ENCODE results near the gene ADGRA3.
"Not testable (repeated sequence)": the region's sequence is repeated elsewhere in the genome, so short reads cannot be mapped to it uniquely, and the experiment has no call there.

ADGRA3 gene

DNA sequence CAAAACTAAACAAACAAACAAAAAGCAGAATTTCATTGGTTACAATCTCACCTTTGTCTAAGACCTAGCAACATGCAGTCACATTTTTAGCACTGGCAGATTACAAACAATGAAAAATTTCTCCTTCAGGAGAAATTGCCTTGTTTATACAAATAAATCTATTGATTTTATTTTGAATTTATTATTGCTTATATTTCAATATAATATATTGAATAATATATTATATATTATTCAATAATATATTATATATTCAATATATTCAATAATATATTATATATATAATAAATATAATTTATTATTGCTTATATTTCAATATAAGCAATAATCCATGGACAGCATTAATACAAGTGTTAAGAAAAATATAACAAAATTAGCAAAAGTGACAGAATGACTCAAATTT lies 131.7 kb downstream of the ADGRA3 start:
- Mint-ChIP-seq H3K4me3 (no peak overlapping the region), H3K27ac (no peak overlapping the region), H3K4me1 (no peaks in the 10 kb centered on the region), H3K27me3 (no peaks in the 10 kb centered on the region), H3K9me3 (peaks cover 1% of the 10 kb centered on the region), H3K36me3 (no peaks in the 10 kb centered on the region)
- DNase-seq (ENCODE audit: low spot score in 2 of 2) (no peak), ATAC-seq (ENCODE audit: low read depth) (no peak)

DNA sequence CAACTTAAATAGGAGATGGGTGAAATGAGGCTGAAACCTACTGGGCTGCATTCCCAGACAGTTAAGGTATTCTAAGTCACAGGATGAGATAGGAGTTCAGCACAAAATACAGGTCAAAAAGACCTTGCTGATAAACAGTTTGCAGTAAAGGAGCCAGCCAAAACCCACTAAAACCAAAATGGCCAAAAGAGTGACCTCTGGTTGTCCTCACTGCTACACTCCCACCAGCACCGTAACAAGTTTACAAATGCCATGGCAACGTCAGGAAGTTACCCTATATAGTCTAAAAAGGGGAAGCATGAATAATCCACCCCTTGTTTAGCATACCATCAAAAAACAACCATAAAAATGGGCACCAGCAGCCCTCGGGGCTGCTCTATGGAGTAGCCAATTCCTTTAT lies 133.7 kb downstream of the ADGRA3 start:
- ATAC-seq (ENCODE audit: low read depth); H3K36me3 Mint-ChIP-seq; H3K9me3 Mint-ChIP-seq; H3K4me1 Mint-ChIP-seq; H3K4me3 Mint-ChIP-seq; H3K27ac Mint-ChIP-seq; DNase-seq (ENCODE audit: low spot score in 2 of 2); H3K27me3 Mint-ChIP-seq: not testable (repeated sequence)

DNA sequence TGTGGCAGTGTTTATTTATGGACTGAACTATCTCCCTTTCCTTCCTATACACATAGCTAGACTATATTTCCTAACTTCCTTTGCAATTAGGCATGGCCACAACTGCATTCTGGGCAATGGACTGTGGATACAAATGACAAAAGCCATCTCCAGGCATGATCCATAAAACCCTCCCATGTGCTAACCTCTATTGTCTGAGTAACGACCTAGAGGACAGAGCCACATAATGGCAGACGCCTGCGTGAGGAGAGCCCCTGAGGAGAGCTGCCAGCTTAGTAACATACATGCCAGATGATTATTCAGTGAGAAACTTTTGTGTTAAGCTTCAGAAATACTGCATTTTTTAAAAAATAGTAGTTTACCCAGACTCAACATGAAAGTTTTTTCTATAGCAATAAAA lies 142.9 kb downstream of the ADGRA3 start:
- no peak for ATAC-seq (ENCODE audit: low read depth)
- DNase-seq (ENCODE audit: low spot score in 2 of 2): no peak
- H3K27ac Mint-ChIP-seq: no peak overlapping the region
- no peaks in the 10 kb centered on the region for H3K27me3 Mint-ChIP-seq
- H3K4me3 Mint-ChIP-seq: no peak overlapping the region
- H3K9me3 Mint-ChIP-seq: peaks cover 2% of the 10 kb centered on the region
- H3K4me1 Mint-ChIP-seq: no peaks in the 10 kb centered on the region
- no peaks in the 10 kb centered on the region for H3K36me3 Mint-ChIP-seq

DNA sequence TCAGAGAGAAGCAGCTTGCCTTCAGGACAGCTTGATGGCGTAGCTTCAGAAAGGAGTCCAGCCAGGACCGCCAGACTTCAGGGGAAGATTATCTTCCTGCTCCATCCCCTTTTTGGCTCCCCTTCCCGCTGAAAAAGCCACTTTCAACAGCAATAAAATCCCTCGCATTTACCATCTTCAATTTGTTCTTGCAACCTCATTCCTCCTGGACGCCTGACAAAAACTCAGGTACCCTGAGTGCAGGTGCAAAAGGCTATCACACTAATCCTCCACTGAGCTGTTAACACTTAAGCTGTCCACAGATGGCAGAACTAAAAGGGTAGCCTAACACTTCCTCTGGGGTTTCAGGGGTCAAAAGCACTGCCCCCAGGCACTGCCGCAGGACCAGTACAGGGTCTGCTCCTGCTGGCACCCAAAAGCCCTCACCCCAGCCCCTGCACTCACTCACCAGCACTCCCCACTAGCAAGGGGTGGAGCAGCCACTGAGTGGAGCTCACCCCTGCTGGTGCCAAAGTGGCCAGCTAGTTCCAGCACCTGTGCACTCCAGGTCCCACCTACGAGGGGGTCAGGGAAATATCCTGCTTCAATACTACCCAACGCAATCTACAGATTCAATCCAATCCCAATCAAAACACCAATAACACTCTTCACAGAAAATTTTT lies 145.8 kb downstream of the ADGRA3 start:
- H3K4me1 Mint-ChIP-seq: no peaks in the 10 kb centered on the region
- H3K36me3 Mint-ChIP-seq: no peaks in the 10 kb centered on the region

DNA sequence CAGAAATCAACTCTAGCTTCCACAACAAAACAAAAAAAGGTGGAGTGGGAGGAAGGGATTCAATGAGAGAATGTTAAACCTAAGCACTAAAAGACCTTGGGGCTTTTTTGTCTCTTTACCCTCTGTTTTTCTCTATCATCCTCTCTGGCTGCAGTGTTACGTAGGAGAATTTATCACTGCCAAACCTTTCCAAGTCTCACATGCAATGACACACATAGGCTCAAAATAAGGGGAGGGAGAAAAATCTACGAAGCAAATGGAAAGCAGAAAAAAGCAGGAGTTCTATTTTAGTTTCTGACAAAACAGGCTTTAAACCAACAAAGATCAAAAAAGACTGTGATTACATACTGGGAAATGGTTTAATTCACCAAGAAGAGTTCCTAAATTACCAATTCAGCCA lies 152.1 kb downstream of the ADGRA3 start:
- DNase-seq (ENCODE audit: low spot score in 2 of 2) (no peak), ATAC-seq (ENCODE audit: low read depth) (no peak)
- H3K36me3 Mint-ChIP-seq: no peaks in the 10 kb centered on the region
- no peaks in the 10 kb centered on the region for H3K4me1 Mint-ChIP-seq
- H3K4me3 Mint-ChIP-seq: no peak overlapping the region
- no peaks in the 10 kb centered on the region for H3K9me3 Mint-ChIP-seq
- H3K27me3 Mint-ChIP-seq: no peaks in the 10 kb centered on the region
- H3K27ac Mint-ChIP-seq: no peak overlapping the region

More for the DNA sequence above, 145.8 kb downstream of the ADGRA3 start:
- Mint-ChIP-seq H3K27me3 (no peaks in the 10 kb centered on the region), H3K27ac (no peak overlapping the region), H3K9me3 (peaks cover 2% of the 10 kb centered on the region), H3K4me3 (no peak overlapping the region)
- ATAC-seq (ENCODE audit: low read depth) (no peak), DNase-seq (ENCODE audit: low spot score in 2 of 2) (no peak)

DNA sequence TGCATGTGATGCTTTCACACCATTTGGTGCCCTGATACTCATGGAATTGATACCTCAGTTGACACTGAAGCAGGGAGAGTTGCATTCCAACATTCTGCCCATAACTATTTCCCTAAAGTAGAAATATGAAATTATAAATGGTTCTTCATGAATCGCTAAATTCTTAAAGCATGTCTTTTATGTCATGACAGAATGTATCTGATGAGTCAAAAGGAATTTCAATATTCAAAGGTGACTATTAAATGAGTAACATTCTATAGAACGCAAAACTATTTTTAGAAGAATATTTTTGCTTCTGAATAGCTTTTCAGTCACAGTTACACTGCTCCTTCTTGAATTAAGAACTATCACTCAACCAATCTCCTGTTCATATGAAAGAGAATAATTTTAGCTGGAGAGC lies 152.8 kb downstream of the ADGRA3 start:
- H3K36me3 Mint-ChIP-seq: no peaks in the 10 kb centered on the region
- ATAC-seq (ENCODE audit: low read depth): no peak
- no peaks in the 10 kb centered on the region for H3K4me1 Mint-ChIP-seq
- no peaks in the 10 kb centered on the region for H3K27me3 Mint-ChIP-seq
- no peak overlapping the region for H3K4me3 Mint-ChIP-seq
- no peak for DNase-seq (ENCODE audit: low spot score in 2 of 2)
- no peak overlapping the region for H3K27ac Mint-ChIP-seq
- H3K9me3 Mint-ChIP-seq: peaks cover 2% of the 10 kb centered on the region

DNA sequence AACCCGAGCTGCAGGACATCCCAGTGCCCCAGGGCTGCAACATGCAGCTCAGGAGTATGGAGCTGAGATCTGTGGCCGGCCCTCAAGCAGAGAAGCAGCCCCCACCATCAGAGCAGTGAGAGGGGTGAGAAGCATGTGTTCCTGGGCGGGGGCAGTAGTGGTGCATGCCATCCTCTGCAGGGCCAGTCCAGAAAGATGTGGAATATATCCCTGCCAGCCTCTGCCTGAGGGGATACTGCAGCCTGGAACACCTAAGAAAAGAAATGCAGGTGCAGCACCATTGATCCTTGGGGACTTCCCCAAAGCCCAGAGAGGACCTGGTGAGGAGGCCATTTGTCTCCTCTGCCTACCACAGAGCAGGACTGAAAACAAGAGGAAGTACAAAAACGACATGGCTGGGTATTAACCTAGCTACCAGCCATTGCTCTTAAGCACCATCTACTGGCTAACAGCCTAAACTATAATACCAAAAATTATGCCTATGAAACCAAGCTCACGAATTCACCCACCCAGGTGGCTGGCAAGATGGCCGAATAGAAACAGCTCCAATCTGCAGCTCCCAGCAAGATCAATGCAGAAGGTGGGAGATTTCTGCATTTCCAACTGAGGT lies 158.8 kb downstream of the ADGRA3 start:
- ATAC-seq (ENCODE audit: low read depth): no peak
- Mint-ChIP-seq H3K36me3 (no peaks in the 10 kb centered on the region), H3K27ac (no peak overlapping the region), H3K4me3 (no peak overlapping the region), H3K9me3 (peaks cover 5% of the 10 kb centered on the region), H3K4me1 (no peaks in the 10 kb centered on the region), H3K27me3 (no peaks in the 10 kb centered on the region)
- DNase-seq (ENCODE audit: low spot score in 2 of 2): no peak

DNA sequence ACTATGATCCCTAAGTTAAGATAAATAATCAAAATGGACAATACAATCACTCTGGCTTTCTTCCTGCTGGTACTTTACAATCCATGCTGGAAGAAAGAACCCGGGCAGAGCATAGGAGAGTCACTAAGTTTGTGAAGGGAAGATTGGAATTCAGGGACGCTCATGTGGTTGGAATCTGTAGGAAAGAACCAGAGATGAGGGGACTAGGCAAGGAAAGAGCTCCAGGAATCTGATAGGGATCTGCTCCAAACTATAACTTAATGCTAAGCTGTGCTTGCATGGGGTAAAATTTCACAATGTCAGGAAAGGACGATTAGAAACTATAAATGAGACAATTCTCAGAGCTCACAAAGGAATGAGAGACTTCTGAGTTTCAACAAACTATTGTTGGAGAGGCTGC lies 167.5 kb downstream of the ADGRA3 start:
- DNase-seq (ENCODE audit: low spot score in 2 of 2): no peak

DNA sequence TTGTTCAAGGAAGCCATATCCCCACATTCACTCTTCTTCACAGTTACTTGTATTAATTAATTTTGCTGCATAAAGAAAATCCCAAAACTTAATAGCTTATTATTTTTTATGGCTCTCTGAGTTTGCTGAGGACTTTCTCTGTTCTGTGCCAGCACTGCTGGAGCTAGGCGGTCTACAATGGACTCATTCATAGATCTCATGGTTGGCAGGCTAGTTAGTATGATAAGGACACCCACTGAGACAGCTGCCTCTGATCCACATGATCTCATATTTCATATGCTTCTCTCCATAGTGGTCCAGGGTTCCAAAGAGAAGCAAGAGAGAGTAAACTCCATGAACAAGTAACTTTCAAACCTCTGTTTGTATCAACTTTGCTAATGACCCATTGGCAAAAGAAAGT lies 170.2 kb downstream of the ADGRA3 start:
- ATAC-seq (ENCODE audit: low read depth) (no peak), DNase-seq (ENCODE audit: low spot score in 2 of 2) (no peak)
- no peak overlapping the region for H3K27ac Mint-ChIP-seq
- H3K36me3 Mint-ChIP-seq: no peaks in the 10 kb centered on the region
- H3K9me3 Mint-ChIP-seq: peaks cover 3% of the 10 kb centered on the region
- H3K4me3 Mint-ChIP-seq: no peak overlapping the region
- no peaks in the 10 kb centered on the region for H3K4me1 Mint-ChIP-seq
- no peaks in the 10 kb centered on the region for H3K27me3 Mint-ChIP-seq

More for the DNA sequence above, 167.5 kb downstream of the ADGRA3 start:
- no peak for ATAC-seq (ENCODE audit: low read depth)
- no peak overlapping the region for H3K4me3 Mint-ChIP-seq
- no peaks in the 10 kb centered on the region for H3K36me3 Mint-ChIP-seq
- H3K4me1 Mint-ChIP-seq: no peaks in the 10 kb centered on the region
- H3K27ac Mint-ChIP-seq: no peak overlapping the region
- H3K27me3 Mint-ChIP-seq: no peaks in the 10 kb centered on the region
- H3K9me3 Mint-ChIP-seq: peaks cover 2% of the 10 kb centered on the region

DNA sequence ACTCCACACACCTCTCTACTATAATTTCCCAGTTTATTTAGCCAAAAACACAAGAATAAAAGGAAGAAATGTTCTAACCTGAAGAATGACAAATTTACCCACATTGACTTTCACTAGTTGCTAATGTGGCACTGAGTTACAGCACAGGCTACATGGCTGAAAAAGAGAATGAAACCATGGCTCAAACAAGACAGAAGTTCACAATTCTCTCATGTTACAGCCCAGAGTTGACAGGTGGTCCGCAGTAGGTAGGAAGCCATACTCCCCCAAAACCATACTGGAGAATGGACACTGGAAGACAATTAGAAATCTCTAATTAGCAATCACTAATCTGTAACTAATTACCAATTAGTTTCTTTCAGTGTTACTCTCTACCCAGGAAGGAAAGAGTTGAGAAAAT lies 170.8 kb downstream of the ADGRA3 start:
- ATAC-seq (ENCODE audit: low read depth) (no peak), DNase-seq (ENCODE audit: low spot score in 2 of 2) (no peak)
- Mint-ChIP-seq H3K36me3 (no peaks in the 10 kb centered on the region), H3K9me3 (peaks cover 3% of the 10 kb centered on the region), H3K4me1 (no peaks in the 10 kb centered on the region), H3K4me3 (no peak overlapping the region), H3K27ac (no peak overlapping the region), H3K27me3 (no peaks in the 10 kb centered on the region)

DNA sequence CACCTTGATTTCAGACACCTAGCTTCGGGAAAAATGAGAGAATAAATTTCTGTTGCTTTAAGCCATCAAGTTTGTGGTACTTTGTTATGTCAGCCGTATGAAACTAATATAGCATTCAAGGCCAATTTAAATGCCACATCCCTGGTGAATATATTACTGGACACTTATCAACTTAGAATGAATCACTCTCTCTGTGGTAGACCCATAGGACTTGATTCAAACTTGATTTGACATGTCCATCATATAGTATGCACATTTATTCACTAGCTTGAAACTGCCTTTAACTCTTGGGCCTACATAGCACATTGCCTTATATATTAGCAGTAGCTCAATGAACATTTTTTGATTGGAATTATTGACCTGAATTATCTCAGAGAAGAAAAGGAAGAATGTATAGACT lies 172.3 kb downstream of the ADGRA3 start:
- DNase-seq (ENCODE audit: low spot score in 2 of 2) (no peak), ATAC-seq (ENCODE audit: low read depth) (no peak)
- no peak overlapping the region for H3K27ac Mint-ChIP-seq
- no peaks in the 10 kb centered on the region for H3K36me3 Mint-ChIP-seq
- H3K4me1 Mint-ChIP-seq: no peaks in the 10 kb centered on the region
- H3K4me3 Mint-ChIP-seq: no peak overlapping the region
- H3K9me3 Mint-ChIP-seq: peaks cover 3% of the 10 kb centered on the region
- H3K27me3 Mint-ChIP-seq: no peaks in the 10 kb centered on the region

DNA sequence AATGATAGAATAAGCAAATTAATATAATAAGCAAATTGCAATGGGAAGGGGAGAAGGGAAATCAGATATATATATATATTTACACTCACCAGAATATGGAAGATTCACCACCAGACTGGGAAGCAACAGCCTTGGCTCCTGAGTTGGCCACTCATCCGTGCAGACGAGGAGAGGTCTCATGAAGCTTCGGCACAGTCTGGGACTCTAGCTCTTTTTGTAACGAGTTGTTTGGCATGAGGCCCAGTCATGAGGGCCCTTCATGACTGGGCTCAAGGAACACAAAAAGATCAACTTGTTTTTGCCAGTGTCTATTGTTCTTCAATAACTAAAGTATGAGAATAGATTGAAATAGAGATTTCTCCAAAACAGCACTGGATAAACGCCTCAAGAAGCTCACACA lies 176.4 kb downstream of the ADGRA3 start:
- no peaks in the 10 kb centered on the region for H3K4me1 Mint-ChIP-seq
- no peak overlapping the region for H3K27ac Mint-ChIP-seq
- no peak overlapping the region for H3K4me3 Mint-ChIP-seq
- H3K27me3 Mint-ChIP-seq: no peaks in the 10 kb centered on the region
- no peak for ATAC-seq (ENCODE audit: low read depth)
- no peak for DNase-seq (ENCODE audit: low spot score in 2 of 2)
- peaks cover 7% of the 10 kb centered on the region for H3K9me3 Mint-ChIP-seq
- no peaks in the 10 kb centered on the region for H3K36me3 Mint-ChIP-seq

DNA sequence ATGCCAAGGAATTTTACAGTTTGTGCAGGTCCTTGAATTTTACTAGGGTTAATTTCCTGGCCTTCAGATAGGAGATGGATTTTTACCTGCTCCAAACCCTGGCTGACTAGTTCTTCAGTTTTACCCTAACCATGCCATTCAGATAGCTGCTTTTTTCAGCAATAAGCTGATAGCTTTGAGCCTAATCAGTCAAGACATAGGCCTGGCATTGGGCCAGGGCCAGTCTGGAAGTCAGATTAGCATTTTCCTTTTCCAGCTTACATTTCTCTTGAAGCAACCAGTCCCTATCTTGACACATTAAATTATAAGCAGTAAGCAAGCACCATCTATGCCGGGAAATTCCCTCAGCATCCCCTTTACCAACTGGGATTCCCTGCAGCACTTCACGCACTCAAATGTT lies 177.1 kb downstream of the ADGRA3 start:
- ATAC-seq (ENCODE audit: low read depth) (no peak), DNase-seq (ENCODE audit: low spot score in 2 of 2) (no peak)
- no peaks in the 10 kb centered on the region for H3K27me3 Mint-ChIP-seq
- H3K9me3 Mint-ChIP-seq: peaks cover 7% of the 10 kb centered on the region
- H3K4me1 Mint-ChIP-seq: no peaks in the 10 kb centered on the region
- no peaks in the 10 kb centered on the region for H3K36me3 Mint-ChIP-seq
- no peak overlapping the region for H3K27ac Mint-ChIP-seq
- no peak overlapping the region for H3K4me3 Mint-ChIP-seq

Measured in memory B cell (primary cell).